Skeletal muscle tissue (tissue), 4 donors: ENCODE measurements around the gene PGPEP1. TPM values are rescaled to one million over a fixed set of nuclear protein-coding genes. Genes with fewer than 3 reads are reported as not detected.
"Not testable (repeated sequence)": the region's sequence is repeated elsewhere in the genome, so short reads cannot be mapped to it uniquely, and the experiment has no call there.

Source experiments
- H3K27ac ChIP-seq: one replicate; pipeline ENCODE4 v1.7.0; 2013; ENCODE audit warnings: mild to moderate bottlenecking, low read depth, low read length, inconsistent platforms
- H3K27me3 ChIP-seq, 3 donors: one replicate each; pipeline ENCODE4 v1.7.0; 2013; ENCODE audit warnings: low read length in 3 of 3; ENCODE audit not compliant: control insufficient read depth in 3 of 3, insufficient read depth in 3 of 3
- H3K36me3 ChIP-seq, 3 donors: one replicate each; pipeline ENCODE4 v1.7.0; 2013; ENCODE audit warnings: low read length in 3 of 3; ENCODE audit not compliant: control insufficient read depth in 3 of 3, insufficient read depth in 3 of 3
- H3K4me1 ChIP-seq, 3 donors: one replicate each; pipeline ENCODE4 v1.7.0; 2013; ENCODE audit warnings: low read length in 3 of 3, mild to moderate bottlenecking in 3 of 3; ENCODE audit not compliant: control insufficient read depth in 3 of 3, insufficient read depth in 3 of 3
- H3K4me3 ChIP-seq, 3 donors: one replicate each; pipeline ENCODE4 v1.7.0; 2013; ENCODE audit warnings: low read length in 3 of 3
- H3K9ac ChIP-seq, 3 donors: one replicate each; pipeline ENCODE4 v1.7.0; 2013; ENCODE audit warnings: low read length in 3 of 3, mild to moderate bottlenecking in 3 of 3, moderate library complexity in 2 of 3, low read depth in 1 of 3
- H3K9me3 ChIP-seq, 3 donors: one replicate each; pipeline ENCODE4 v1.7.0; 2013; ENCODE audit warnings: low read length in 3 of 3; ENCODE audit not compliant: control insufficient read depth in 3 of 3
- total RNA-seq: library from RNA; depleted of rRNA; stranded (reverse); fragments of >200 nt; gene quantifications from one replicate; pipeline ENCODE4 v1.2.3, GENCODE V29; 2014
- donor health status: Osteomylitis.

Gene PGPEP1
- total RNA-seq, 1 donor from 2014 or later, result 10.4 TPM

GRCh38 chr19:18345296-18345695, 4.9 kb downstream of the PGPEP1 start:
- no peak overlapping the region for H3K27ac ChIP-seq
- peaks cover 6 to 13% (median 8%) of the 10 kb centered on the region in 3 donors for H3K4me1 ChIP-seq
- no peaks in the 10 kb centered on the region for H3K27me3 ChIP-seq
- H3K9me3 ChIP-seq, result no peaks in the 10 kb centered on the region
- peaks cover 2 to 9% (median 7%) of the 10 kb centered on the region in 3 donors for H3K36me3 ChIP-seq
- H3K9ac ChIP-seq, result no peak overlapping the region
- no peak overlapping the region for H3K4me3 ChIP-seq

GRCh38 chr19:18346091-18346490, 5.7 kb downstream of the PGPEP1 start:
- H3K27me3 ChIP-seq, result no peaks in the 10 kb centered on the region
- no peak overlapping the region for H3K4me3 ChIP-seq
- H3K36me3 ChIP-seq, result peaks cover 2 to 12% (median 11%) of the 10 kb centered on the region in 3 donors
- no peaks in the 10 kb centered on the region for H3K9me3 ChIP-seq
- H3K9ac ChIP-seq, result no peak overlapping the region
- H3K27ac ChIP-seq, result no peak overlapping the region
- peaks cover 6 to 13% (median 8%) of the 10 kb centered on the region in 3 donors for H3K4me1 ChIP-seq

GRCh38 chr19:18348171-18348570, 7.8 kb downstream of the PGPEP1 start:
- Histone ChIP-seq H3K4me3 (no peak overlapping the region), H3K9ac (no peak overlapping the region), H3K36me3 (peaks cover 0 to 10% (median 6%) of the 10 kb centered on the region in 3 donors), H3K4me1 (peaks cover 0 to 2% (median 0%) of the 10 kb centered on the region in 3 donors), H3K27ac (no peak overlapping the region), H3K9me3 (no peaks in the 10 kb centered on the region), H3K27me3 (no peaks in the 10 kb centered on the region)

- H3K9me3 ChIP-seq, H3K4me3 ChIP-seq, H3K27me3 ChIP-seq, H3K36me3 ChIP-seq, H3K9ac ChIP-seq, H3K27ac ChIP-seq, H3K4me1 ChIP-seq: not testable (repeated sequence)
Observed at GRCh38 chr19:18348818-18349339, 8.5 kb downstream of the PGPEP1 start.

- no peaks in the 10 kb centered on the region for H3K27me3 ChIP-seq
- H3K27ac ChIP-seq, result no peak overlapping the region
- no peaks in the 10 kb centered on the region for H3K9me3 ChIP-seq
- no peak overlapping the region for H3K4me3 ChIP-seq
- no peaks in the 10 kb centered on the region for H3K4me1 ChIP-seq
- H3K9ac ChIP-seq, result no peak overlapping the region
- peaks cover 0 to 8% (median 4%) of the 10 kb centered on the region in 3 donors for H3K36me3 ChIP-seq
Observed at GRCh38 chr19:18349524-18350128, 9.2 kb downstream of the PGPEP1 start.

- Histone ChIP-seq H3K27ac (no peak overlapping the region), H3K4me3 (no peak overlapping the region), H3K4me1 (no peaks in the 10 kb centered on the region), H3K27me3 (no peaks in the 10 kb centered on the region), H3K9ac (no peak overlapping the region), H3K36me3 (peaks cover 1 to 7% (median 4%) of the 10 kb centered on the region in 3 donors), H3K9me3 (no peaks in the 10 kb centered on the region)
Observed at GRCh38 chr19:18350490-18350889, 10.1 kb downstream of the PGPEP1 start.

- no peak overlapping the region for H3K4me3 ChIP-seq
- H3K27me3 ChIP-seq, result no peaks in the 10 kb centered on the region
- H3K9ac ChIP-seq, result no peak overlapping the region
- H3K9me3 ChIP-seq, result no peaks in the 10 kb centered on the region
- H3K36me3 ChIP-seq, result peaks cover 10 to 15% (median 12%) of the 10 kb centered on the region in 3 donors
- no peaks in the 10 kb centered on the region for H3K4me1 ChIP-seq
- H3K27ac ChIP-seq, result no peak overlapping the region
Observed at GRCh38 chr19:18351544-18351943, 11.1 kb downstream of the PGPEP1 start.

GRCh38 chr19:18353378-18354005, 13.1 kb downstream of the PGPEP1 start:
- H3K36me3 ChIP-seq, result peaks cover 25 to 27% (median 27%) of the 10 kb centered on the region in 3 donors
- H3K27me3 ChIP-seq, result no peaks in the 10 kb centered on the region
- peaks cover 0 to 4% (median 0%) of the 10 kb centered on the region in 3 donors for H3K4me1 ChIP-seq
- no peak overlapping the region for H3K9ac ChIP-seq
- H3K27ac ChIP-seq, result no peak overlapping the region
- H3K9me3 ChIP-seq, result peaks cover 0 to 3% (median 0%) of the 10 kb centered on the region in 3 donors
- no peak overlapping the region for H3K4me3 ChIP-seq

GRCh38 chr19:18354743-18355142, 14.3 kb downstream of the PGPEP1 start:
- not testable (repeated sequence) for H3K27ac ChIP-seq, H3K9me3 ChIP-seq, H3K27me3 ChIP-seq, H3K4me1 ChIP-seq, H3K9ac ChIP-seq, H3K4me3 ChIP-seq
- peaks cover 25 to 30% (median 29%) of the 10 kb centered on the region in 3 donors for H3K36me3 ChIP-seq

- Histone ChIP-seq H3K27ac (no peak overlapping the region), H3K4me1 (peaks cover 0 to 4% (median 0%) of the 10 kb centered on the region in 3 donors), H3K9me3 (peaks cover 0 to 3% (median 0%) of the 10 kb centered on the region in 3 donors), H3K4me3 (no peak overlapping the region), H3K36me3 (peaks cover 27 to 29% (median 29%) of the 10 kb centered on the region in 3 donors), H3K9ac (no peak overlapping the region), H3K27me3 (no peaks in the 10 kb centered on the region)
Observed at GRCh38 chr19:18357041-18357440, 16.6 kb downstream of the PGPEP1 start.
